ENCODE data around the gene MFSD12.
A peak's percentile ranks its signal among the peaks of the same experiment; 100 is the strongest.

MFSD12 gene

DNA sequence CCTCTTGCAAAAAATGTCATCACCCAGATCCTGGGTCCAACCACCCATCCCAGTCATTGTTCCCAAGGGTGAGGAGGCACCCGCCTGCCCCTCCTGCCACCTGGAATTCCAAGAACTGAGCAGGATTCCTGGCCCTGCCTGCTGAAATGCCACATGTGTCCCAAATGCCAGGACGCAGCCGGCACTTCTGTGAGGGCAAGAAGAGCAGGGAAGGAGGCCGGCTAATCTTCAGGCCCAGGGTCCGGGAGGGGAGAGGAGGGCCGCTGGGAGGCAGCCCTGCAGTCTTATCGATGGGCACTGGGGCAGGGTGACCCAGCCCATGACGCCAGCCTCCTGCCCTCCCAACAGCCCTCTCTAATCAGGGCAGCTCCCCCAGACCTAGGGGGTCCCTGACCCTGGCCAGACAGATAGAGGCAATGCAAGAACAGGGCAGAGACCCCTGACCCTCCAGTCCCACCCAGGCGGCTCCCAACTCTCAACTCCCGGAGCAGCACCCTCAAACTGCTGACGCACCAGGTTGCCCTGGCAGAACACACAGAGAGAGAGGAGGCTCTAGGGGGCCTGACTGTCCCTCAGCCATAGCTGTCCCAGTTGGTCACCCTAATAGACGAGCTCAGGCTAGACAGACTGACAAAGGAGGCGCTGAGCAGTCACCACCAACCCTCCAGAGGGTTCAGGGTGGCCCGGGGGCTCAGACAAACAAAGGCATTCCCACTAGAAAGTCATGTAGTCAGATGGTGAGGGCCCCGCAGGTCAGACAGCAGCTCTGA, 1.5 kb downstream of the MFSD12 start:
- no peak for DNase-seq

GRCh38 chr19:3554254-3555083, 2.9 kb downstream of the MFSD12 start:
- DNase-seq, result peak; percentile 51

GRCh38 chr19:3551792-3552095, 5.6 kb downstream of the MFSD12 start:
- no peak for DNase-seq

DNA sequence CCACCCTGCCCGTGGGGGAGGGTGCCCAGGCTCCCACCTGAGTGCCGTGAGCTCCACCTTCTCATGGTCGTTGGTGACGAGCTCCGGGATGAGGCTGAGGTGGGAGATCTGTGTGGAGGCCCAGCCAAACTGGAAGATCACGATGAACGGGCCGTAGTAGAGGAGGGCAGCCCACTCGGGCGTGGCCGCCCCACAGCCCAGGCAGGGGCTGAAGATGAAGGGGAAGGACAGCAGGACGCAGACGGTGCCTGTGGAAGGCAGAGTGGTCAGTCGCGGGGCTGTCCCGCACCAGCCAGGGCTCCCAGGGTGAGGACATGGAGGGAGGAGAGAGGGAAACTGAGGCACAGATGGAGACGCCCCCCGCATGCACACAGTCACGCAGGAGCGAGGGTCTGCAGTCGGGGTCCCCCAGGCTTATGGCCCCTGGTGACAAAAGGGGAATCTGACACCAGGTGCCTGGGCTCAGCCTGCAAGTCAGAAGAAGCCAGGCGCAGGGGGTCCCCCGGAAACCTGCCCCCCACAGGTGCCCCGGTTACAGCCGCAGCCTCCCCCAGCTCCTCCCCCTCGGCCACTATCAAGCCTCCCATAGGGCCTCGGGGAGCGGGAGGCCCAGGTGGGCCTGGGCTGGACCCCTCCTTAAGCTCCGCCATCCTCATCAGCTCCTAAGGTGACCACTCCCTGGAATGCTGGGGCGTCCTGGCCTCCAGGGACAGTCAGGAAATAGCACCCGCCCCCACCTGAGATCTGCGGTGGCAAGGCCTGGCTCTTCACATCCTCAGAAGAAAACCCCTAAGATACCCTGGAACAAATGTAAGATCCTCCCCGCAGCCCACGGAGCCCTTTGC, 6.2 kb downstream of the MFSD12 start:
- no peak for DNase-seq

GRCh38 chr19:3549816-3550215, 7.6 kb downstream of the MFSD12 start:
- no peak for DNase-seq

DNA sequence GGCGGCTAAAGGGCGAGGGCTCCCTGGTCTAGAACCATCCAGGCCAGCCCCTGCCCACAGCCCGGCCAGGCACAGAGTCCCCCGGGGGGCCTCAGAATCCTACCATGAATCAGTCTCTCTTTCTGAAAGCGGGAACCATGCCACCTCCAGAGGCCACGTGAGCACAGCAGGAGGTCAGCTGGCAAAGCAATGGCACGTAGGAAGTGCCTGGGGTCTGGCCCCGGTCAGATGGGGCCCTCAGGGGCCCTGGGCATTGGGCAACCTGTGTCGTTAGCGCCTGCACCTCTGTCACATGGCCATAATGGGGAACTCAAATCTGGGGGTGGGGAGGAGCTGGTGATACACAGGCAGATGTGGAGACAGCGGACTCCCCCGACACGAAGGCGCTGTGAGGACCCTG, 8.8 kb downstream of the MFSD12 start:
- DNase-seq, result peak; percentile 76

- DNase-seq, result no peak
Observed at GRCh38 chr19:3547767-3548282, 9.6 kb downstream of the MFSD12 start.

DNA sequence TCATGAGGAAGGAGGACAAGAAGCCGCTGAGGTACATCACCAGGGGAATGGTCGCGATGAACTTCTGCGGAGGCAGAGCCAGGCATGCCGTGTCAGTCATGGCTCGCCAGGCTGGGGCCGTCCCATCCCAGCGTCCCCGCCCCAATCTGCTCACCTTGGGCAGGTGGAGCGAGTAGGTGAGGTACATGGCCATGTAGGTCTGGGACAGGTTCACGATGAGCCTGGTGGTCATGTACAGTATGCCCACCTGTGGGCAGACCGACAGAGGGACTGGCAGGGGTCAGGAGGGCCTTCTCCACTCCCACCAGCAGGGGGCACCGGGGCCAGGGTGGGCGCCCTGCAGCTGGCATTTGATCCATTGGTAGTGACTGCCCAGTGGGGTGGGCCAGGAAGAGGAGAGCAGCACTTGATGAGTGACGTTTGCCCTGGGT, 10.1 kb downstream of the MFSD12 start:
- no peak for DNase-seq

GRCh38 chr19:3546119-3546518, 11.3 kb downstream of the MFSD12 start:
- no peak for DNase-seq

- DNase-seq, result no peak
Observed at GRCh38 chr19:3545669-3546034, 11.7 kb downstream of the MFSD12 start.

- DNase-seq, result peak; percentile 80
Observed at GRCh38 chr19:3544742-3545668, 12.4 kb downstream of the MFSD12 start.

DNA sequence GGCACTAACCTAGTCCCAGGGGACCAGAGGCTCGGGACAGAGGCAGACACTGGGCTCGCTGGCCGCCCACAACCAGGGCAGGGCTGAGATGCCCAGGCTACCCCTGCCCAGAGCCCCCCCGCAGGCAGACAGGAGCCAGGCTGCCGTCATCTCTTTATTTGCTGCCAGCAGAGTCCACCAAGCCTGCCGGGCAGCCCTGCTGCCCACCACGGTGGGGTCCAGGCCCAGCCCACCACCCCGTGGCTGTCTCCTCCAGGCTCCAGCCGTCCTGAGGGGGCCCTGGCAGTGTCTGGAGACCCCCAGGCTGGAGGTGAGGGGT, 13.4 kb downstream of the MFSD12 start:
- no peak for DNase-seq

DNA sequence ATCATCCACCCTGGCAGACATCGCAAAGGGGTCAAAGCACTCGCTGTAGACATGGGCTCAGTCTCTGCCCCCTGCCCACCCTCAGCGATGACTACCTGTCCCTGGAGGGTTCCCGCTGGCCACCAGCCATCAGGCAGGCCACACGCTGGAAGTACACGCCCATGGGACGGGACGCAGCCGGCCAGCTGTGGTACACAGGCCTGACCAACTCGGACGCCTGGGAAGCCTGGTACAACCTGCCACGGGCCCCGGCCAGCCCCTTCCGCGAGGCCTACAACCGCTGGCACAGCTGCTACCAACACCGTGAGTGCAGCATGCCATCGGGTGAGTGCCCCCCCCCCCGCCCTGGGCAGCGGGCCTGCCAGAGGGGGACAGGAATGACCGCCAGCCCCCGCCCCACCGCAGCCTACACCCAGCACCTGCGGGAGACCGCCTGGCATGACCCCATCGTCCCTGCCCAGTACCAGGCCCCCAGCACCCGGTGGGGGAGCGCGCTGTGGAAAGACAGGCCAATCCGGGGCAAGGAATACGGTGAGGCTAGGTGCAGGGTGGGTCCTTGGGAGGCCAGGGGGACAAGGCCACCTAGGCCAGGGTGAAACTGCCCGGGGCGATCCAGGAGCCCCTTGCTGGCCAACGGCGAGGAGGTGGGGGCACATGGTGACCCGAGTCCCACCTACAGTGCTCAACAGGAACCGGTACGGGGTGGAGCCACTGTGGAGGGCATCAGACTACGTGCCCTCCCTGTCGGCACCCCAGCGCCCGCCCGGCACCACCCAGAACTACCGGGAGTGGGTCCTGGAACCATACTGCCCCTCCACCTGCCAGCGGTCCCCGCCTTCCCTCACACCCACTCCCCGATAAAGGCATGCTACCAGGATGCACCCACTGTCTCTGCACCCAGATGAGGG, 14.0 kb downstream of the MFSD12 start:
- no peak for DNase-seq

- no peak for DNase-seq
Observed at GRCh38 chr19:3539756-3540118, 17.6 kb downstream of the MFSD12 start.

DNA sequence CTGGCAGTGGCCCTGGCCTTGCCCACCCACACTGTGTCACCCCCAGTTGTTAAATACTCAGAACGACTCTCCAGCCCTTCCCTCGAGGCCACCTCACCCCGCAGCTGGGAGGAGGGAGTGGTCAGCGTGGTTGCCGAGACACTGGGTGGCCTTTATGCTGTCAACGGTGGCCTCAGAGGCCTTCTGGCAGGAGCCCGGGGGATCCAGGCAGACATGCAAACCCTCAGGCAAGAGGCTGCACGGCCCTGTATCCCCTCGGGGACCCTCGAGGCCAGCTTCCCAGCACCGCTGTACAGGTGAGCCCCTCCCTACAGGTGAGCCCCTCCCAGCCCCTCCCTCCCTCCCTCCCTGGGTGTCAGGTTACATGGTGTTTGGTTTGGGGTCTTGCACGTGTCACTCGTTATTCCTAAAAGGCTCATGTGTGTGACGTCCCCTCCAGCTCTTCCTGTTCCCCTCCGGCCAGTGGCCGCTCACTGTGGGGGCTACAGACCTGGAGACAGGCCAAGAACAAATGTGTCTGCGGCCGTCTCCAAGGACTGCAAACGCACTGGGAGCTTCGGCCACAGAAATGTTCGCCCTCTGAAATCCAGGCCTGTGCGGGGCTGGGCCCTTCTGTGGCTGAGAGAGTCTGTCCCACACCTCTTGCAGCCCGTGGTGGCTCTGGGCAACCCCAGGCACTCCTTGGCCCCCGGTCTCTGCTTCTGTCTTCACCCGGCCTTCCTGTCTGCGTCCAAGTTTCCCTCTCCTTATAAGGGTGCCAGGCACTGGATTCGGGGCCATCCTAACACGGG, 18.2 kb downstream of the MFSD12 start, which contains the start of gene TEKTIP1:
TSS of gene TEKTIP1 (plus strand) at position 210 of the 791 bp plus-strand sequence. CDS start at position 214, 4 bp downstream.
- no peak for DNase-seq

DNA sequence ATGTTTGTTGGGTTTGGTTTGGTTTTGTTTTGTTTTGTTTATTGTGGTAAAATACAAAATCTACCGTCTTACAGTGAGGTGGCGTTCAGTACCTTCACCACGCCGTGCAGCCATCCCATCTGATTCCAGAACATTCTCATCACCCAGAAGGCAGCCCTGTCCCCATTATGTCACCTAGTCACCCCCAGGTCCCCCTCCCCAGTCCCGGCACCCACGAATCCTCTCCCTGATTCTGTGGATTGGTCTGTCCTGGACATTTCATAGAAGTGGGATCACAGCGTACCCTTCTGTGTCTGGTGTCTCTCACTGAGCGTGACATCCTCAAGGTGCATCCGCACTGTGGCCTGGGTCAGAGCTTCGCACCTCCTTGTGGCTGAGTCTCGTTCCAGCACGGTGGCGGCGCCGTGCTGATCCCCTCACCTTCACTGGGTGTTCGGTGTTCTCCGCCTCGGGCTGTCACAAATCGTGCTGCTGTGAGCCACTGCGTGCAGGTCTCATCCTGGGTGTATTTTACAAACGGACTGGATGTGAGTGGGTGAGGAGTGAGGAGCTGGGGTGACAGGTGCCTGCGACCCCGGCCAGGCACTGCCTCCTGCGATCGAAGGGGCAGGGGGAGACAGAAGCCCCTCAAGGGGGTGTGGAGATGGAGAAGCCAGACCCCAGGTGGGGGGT, 19.0 kb downstream of the MFSD12 start:
- DNase-seq, result no peak

- no peak for DNase-seq
Observed at GRCh38 chr19:3537438-3538240, 19.7 kb downstream of the MFSD12 start.

DNA sequence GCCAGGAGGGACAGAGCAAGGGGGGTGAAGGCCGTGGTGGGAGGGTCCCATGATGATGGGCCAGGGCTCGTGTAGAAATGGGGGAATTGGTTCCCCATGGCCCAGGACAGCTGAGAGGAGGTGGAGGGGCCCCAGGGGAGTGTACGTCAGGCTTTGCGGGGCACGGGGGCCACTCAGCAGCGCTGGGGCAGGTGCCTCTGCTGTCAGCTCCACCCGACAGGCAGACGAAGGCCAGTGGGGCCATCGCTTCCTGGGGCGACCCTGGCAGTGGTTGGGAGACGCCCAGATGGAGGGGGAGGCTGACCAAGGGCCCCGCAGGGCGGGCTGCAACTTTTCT, 20.3 kb downstream of the MFSD12 start:
- DNase-seq, result no peak
